HG03432 (cell line): ENCODE results near the gene IGF1R.

Experiments used
- ATAC-seq: cut with Tn5 transposase; IDR thresholded peaks from one replicate; pipeline ENCODE4 v1.9.1; 2021; ENCODE audit warnings: mild to moderate bottlenecking, moderate library complexity; ENCODE audit not compliant: unreplicated experiment

The IGF1R gene

GRCh38 chr15:98671060-98672008 lies 23.0 kb downstream of the IGF1R start:
- ATAC-seq, result no peak

DNA sequence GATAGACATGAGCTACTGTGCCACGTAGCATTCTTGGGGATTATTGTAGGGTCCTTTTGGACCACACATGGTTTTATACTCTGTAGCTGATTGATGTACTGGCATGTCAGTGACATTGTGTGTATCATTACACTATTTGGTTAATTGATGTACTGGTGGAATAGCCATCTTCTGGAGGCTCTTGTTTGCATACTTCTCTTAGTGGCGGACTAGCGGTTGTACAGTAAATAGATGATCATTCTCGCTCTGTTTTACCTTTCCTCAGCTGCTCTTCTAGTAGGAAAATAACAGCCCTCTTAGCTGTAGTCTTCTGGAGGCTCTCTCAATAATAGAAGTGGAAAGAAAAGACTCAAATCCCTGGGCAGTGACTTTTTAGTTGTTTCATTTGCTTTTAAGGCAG lies 24.8 kb downstream of the IGF1R start:
- ATAC-seq, result no peak

- ATAC-seq, result no peak
Observed at GRCh38 chr15:98674336-98674735, 26.0 kb downstream of the IGF1R start.

DNA sequence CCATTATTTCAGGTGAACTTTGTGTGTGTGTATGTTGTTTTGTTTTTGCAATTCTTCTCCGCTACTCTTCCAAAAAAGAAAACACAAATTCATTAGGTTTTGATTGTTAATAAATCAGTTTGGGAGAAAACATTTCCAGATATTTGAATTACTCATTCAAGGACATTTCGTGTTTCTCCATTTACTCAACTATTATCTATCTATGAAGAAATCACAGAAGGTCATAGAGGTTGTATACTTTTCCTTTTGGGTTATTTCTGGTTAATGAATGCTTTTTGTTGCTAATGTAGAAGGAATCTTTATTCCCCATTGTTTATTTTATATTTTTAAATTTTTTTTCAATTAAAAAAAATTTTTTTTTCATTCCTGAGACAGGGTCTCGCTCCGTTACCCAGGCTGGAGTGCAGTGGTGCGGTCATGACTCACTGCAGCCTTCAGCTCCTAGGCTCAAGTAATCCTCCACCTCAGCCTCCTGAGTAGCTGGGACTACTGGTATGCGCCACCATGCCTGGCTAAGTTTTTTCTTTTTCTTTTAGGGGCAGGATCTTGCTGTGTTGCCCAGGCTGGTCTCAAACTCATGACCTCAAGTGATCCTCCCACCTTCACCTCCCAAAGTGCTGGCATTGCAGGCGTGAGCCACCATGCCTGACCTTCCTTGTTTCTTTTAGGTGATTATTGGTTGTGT lies 28.4 kb downstream of the IGF1R start:
- ATAC-seq, result no peak

DNA sequence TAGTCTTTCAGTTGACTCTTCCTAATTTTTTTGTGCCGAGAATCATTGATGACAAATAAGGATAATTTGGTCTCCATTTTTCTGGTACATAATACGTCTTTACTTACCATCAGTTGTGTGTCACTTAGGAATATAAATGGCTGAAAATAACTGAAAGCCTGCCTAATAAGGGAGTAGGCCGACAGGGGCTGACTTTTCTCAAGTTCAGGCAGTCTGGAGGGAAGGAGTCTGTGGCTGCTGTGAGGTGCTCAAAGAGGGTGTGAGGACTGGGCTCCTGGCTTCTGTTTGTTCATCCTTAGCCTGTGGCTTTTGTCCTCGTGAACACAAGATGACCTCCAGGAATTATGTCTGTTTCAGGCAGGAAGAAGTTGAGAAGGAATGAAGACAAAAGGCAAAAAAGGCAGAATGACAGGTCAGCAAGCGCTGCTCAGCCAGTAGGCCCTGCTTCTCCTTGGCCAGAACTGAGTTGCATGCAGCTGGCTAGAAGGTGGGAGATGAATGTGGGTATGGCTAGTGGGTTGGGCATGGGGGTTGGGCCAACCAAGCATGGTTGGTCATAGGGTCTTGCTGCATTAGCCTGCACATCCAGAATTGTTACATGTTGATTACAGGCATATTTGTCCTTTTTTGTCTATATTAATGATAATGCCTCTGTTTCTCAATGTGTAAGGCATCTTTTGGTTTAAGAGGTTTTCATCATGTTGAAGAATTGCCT lies 29.2 kb downstream of the IGF1R start:
- ATAC-seq, result no peak

DNA sequence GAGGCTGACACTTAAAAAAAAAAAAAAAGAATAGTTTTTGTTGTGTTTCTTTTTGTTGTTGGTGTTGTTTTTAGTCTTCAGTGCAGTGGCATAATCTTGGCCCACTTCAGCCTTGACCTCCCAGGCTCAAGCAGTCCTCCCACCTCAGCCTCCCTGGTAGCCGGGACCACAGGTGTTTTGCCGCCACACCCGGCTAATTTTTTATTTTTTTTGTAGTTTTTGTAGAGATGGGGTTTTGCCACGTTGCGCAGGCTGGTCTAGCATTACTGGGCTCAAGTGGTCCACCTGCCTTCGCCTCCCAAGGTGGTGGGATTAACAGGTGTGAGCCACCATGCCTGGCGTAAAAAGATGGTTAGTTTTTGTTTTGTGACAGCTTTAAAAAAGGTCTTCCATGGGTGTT lies 30.1 kb downstream of the IGF1R start:
- ATAC-seq, result no peak

DNA sequence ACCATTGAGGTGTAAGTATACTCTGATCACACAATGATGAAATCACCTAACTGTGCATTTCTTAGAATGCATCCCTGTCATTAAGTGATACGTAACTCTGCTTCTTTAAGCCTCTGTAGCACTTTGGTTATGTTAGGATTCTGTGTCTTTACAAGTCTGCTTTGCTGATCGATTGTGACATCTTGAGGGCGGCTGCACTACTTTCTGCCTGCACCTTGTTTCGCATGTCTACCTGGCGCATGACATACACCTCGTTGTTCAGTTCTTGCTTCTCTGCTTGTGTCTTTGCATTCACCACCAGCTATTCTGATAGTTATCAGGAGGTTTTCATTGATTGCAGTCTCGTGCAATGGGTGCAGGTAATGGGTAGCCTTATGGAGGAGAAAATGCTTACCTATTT lies 32.7 kb downstream of the IGF1R start:
- no peak for ATAC-seq

- ATAC-seq, result no peak
Observed at GRCh38 chr15:98682992-98683701, 34.8 kb downstream of the IGF1R start.

GRCh38 chr15:98683831-98684230 lies 35.5 kb downstream of the IGF1R start:
- ATAC-seq, result no peak

DNA sequence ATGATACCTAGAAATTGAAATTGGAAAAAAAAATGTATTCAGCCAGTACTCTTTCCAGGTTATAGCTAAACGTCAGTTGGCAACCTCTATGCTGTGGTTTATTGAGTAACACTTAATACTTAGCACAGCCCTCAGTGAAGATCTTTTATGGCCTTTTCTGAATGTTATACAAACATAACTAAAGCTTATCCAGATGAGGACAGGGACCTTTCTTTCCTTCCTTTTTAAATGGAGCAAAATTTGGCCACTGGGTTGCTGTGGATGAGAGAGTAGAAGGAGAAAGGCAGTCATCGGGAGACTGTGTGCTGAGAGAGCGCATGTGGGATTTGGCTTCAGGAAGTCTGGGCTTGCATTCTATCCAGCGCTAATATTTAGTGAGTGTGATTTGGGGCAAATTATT lies 36.1 kb downstream of the IGF1R start:
- no peak for ATAC-seq

DNA sequence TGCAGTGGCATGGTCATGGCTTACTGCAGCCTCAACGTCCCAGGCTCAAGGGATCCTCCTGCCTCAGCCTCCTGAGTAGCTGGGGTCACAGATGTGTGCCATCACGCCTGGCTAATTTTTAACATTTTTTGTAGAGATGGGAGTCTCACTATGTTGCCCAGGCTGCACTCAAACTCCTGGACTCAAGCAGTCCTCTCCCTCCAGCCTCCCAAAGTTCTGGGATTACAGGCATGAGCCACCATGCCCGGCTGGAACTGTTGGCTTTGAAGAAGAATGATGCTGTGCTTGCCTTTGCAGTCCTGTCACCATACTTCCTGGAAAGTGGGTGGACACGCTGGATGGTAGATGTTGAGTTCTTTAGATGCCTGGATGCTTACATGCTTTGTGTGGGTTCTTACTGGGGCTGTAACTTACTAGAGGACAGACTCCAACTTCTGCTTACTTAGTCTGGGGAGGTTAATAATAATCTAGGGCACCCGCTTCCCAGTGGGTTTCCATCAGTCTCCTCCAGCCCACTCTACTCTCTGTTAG lies 36.7 kb downstream of the IGF1R start:
- no peak for ATAC-seq

DNA sequence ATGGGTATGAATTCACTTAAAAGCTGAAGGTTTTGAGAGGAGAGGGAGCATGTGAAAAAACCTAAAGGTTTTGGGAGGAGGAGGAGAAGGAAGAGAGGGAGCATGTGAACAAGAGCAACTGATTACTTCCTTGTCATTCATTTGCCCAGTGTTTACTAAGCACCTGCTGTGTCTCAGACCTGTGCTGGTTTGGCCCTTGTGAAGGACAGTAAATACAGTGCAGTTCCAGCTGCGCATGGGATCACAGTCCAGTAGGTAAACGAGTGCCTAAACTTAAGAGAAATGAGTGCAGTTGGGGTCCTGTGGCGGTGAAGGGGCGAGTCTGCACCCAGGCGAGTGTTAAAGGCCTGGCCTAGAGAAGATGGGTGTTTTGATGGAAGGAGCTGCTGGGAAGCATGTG lies 38.6 kb downstream of the IGF1R start:
- no peak for ATAC-seq

- ATAC-seq, result no peak
Observed at GRCh38 chr15:98689431-98689861, 41.1 kb downstream of the IGF1R start.

DNA sequence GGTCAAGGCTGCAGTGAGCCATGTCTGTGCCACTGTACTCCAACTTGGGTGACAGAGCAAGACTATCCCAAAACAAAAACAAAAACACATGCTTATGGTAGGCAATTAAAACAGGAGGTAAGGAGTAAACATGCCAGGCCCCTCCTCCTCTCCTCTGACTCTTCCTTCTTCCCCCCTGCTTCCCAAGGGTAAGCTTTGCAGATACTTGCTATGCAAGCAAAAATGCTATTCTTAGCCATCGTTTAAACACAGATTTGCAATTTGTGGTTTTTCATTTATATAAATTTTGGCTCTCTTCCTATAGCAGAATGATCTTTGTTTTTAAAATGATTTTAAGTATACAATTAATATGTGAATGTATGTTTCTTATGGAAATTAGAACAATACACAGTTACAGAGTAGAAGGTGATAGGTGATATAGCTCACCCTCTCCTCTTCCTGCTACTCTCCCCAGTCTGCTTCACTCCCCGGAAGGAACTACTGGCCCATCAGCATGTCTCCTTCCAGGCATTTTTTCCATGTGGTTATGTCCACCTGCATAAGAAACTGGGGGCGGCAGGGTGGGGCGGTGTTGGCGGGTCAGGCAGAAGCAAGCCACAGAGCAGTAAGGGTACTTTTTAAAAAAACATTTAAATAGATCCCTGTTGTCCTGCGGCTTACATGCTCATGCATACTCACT lies 42.1 kb downstream of the IGF1R start:
- no peak for ATAC-seq

DNA sequence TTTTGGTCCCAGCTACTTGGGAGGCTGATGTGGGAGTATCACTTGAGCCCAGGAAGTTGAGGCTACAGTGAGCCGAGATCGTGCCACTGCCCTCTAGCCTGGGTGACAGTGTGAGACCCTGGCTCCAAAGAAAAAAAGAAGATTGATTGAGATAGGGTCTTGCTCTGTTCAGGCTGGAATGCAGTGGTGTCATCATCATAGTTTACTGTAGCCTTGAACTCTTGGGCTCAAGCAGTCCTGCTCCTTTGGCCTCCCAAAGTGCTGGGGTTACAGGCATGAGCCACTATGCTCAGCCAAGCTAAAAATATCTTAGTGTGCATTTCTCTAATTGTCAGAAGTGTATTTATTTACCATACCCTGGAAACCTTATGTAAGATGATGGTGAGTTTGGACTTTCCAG lies 43.9 kb downstream of the IGF1R start:
- no peak for ATAC-seq

- ATAC-seq, result no peak
Observed at GRCh38 chr15:98694161-98694560, 45.8 kb downstream of the IGF1R start.

GRCh38 chr15:98698792-98699191 lies 50.5 kb downstream of the IGF1R start:
- no peak for ATAC-seq

GRCh38 chr15:98699591-98700424 lies 51.5 kb downstream of the IGF1R start:
- ATAC-seq, result no peak

GRCh38 chr15:98700519-98700918 lies 52.2 kb downstream of the IGF1R start:
- ATAC-seq, result no peak
